ENCODE data around the gene DAZAP2.

The DAZAP2 gene

DNA sequence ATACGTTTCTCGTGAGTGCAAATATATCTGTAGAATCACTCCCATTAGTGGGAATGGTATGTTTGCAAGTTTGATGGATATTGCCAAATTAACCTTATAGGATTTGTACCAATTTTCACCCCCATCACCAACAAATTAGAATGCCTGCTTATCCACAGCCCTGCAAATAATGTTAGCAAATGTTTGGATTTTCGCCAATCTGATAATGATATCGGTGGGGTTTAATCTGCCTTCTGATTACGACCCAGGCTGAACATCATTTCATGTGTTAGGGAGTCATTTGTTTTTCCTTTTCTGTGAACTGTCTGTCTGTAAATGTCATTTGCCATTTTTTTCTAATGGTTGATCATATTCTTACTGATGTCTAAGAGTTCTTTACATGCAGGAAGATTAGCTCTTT, 4.1 kb upstream of the DAZAP2 start:
- POLR2A ChIA-PET: no interaction called here
- Histone ChIP-seq H3K9me3 (ENCODE audit: control insufficient read depth, insufficient read depth, low read depth, low read length) (no peaks in the 10 kb centered on the region), H3K36me3 (ENCODE audit: control insufficient read depth in 2 of 2, insufficient read depth in 1 of 2, low read length in 2 of 2) (no peaks in the 10 kb centered on the region; a peak in 1 of 3 replicates), H3K27ac (ENCODE audit: extremely low read depth, low read depth, low read length) (no peak overlapping the region), H3K4me1 (ENCODE audit: control insufficient read depth, insufficient read depth, low read length) (peaks cover 4% of the 10 kb centered on the region; the same call in 1 of the 2 replicates), H3K4me3 (ENCODE audit: low read depth, low read length) (no peak overlapping the region)
- CTCF ChIA-PET: interaction anchor here (0.6 kb wide), 1 partner anchor 60 kb away, joined by 3 read pairs; no protein-coding TSS in a partner anchor
- TF ChIP-seq ZNF501 (tag by site-specific recombination; IDR thresholded peaks at IDR 0.05): no peak
- TF ChIP-seq, protein P1, sequence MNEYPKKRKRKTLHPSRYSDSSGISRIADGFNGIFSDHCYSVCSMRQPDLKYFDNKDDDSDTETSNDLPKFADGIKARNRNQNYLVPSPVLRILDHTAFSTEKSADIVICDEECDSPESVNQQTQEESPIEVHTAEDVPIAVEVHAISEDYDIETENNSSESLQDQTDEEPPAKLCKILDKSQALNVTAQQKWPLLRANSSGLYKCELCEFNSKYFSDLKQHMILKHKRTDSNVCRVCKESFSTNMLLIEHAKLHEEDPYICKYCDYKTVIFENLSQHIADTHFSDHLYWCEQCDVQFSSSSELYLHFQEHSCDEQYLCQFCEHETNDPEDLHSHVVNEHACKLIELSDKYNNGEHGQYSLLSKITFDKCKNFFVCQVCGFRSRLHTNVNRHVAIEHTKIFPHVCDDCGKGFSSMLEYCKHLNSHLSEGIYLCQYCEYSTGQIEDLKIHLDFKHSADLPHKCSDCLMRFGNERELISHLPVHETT (tag by site-specific recombination; IDR thresholded peaks at IDR 0.05): no peak

DNA sequence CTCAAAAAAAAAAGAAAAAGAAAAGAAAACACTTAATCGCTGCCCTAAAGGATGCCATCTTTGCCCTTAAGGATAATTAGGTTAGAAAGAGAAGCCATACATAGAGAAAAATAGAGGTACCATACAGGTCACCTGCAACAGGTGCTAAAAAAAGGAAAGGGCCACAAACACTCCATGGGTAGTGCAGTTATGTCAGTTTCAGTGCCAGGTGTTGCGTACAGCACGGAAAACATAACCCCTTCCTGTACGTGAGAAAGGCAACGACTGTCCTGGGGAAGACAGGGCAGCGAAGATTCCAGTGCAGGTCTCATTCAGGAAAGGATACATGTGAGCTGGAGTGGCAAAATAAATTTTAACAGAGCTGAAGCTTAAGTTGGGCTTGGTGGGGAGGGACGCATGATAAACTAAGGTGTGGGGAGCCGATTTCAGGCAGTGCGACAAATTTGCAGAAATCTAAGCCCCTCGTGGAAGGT, 553 bp upstream of the DAZAP2 start:
- H3K27ac ChIP-seq (ENCODE audit: extremely low read depth, low read depth, low read length): peak overlapping the region; percentile 53
- H3K4me3 ChIP-seq (ENCODE audit: low read depth, low read length): peak overlapping the region; percentile 48
- POLR2A ChIA-PET: interaction anchor here (0.6 to 1.9 kb wide), 15 partner anchors 8 to 1192 kb away, joined by 3 to 36 read pairs (median 4); partner anchors contain the start of genes CSRNP2, GPD1 and POU6F1
- H3K36me3 ChIP-seq (ENCODE audit: control insufficient read depth in 2 of 2, insufficient read depth in 1 of 2, low read length in 2 of 2): peaks cover 16 to 32% of the 10 kb centered on the region in 2 experiments
- H3K9me3 ChIP-seq (ENCODE audit: control insufficient read depth, insufficient read depth, low read depth, low read length): no peaks in the 10 kb centered on the region
- peaks cover 4% of the 10 kb centered on the region; the same call in 1 of the 2 replicates for H3K4me1 ChIP-seq (ENCODE audit: control insufficient read depth, insufficient read depth, low read length)
- TF ChIP-seq ZNF121 (tag by site-specific recombination; IDR thresholded peaks at IDR 0.05): 0 out of 2 replicates have a peak, but pooled peaks have one; percentile 34
- TF ChIP-seq ZNF2 (tag by site-specific recombination; IDR thresholded peaks at IDR 0.05): 0 out of 2 replicates have a peak, but pooled peaks have one; percentile 68
- TF ChIP-seq, protein P2, sequence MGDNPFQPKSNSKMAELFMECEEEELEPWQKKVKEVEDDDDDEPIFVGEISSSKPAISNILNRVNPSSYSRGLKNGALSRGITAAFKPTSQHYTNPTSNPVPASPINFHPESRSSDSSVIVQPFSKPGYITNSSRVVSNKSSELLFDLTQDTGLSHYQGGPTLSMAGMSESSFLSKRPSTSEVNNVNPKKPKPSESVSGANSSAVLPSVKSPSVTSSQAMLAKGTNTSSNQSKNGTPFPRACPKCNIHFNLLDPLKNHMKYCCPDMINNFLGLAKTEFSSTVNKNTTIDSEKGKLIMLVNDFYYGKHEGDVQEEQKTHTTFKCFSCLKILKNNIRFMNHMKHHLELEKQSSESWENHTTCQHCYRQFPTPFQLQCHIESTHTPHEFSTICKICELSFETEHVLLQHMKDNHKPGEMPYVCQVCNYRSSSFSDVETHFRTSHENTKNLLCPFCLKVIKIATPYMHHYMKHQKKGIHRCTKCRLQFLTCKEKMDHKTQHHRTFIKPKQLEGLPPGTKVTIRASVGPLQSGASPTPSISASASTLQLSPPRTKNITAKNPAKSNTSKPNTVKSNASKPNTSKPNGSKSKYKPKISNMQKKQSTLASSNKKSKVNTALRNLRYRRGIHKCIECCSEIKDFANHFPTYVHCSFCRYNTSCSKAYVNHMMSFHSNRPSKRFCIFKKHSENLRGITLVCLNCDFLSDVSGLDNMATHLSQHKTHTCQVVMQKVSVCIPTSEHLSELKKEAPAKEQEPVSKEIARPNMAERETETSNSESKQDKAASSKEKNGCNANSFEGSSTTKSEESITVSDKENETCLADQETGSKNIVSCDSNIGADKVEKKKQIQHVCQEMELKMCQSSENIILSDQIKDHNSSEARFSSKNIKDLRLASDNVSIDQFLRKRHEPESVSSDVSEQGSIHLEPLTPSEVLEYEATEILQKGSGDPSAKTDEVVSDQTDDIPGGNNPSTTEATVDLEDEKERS (tag by site-specific recombination; IDR thresholded peaks at IDR 0.05): no peak
- no peak for TF ChIP-seq ZNF202 (tag by site-specific recombination; IDR thresholded peaks at IDR 0.05; ENCODE audit: borderline replicate concordance)
- TF ChIP-seq MZF1 (tag by site-specific recombination; IDR thresholded peaks at IDR 0.05; ENCODE audit: borderline replicate concordance): 0 out of 2 replicates have a peak, but pooled peaks have one; percentile 30
- TF ChIP-seq SCRT2 (tag by site-specific recombination; IDR thresholded peaks at IDR 0.05): peak; percentile 98
- no peak for TF ChIP-seq ZNF792 (tag by site-specific recombination; IDR thresholded peaks at IDR 0.05)
- TF ChIP-seq SCRT1 (tag by site-specific recombination; IDR thresholded peaks at IDR 0.05; ENCODE audit: borderline replicate concordance): peak; percentile 95
- CTCF ChIA-PET: interaction anchor here (0.7 to 1.7 kb wide), 6 partner anchors 15 to 917 kb away, joined by 3 to 5 read pairs (median 3); partner anchors contain the start of gene POU6F1

DNA sequence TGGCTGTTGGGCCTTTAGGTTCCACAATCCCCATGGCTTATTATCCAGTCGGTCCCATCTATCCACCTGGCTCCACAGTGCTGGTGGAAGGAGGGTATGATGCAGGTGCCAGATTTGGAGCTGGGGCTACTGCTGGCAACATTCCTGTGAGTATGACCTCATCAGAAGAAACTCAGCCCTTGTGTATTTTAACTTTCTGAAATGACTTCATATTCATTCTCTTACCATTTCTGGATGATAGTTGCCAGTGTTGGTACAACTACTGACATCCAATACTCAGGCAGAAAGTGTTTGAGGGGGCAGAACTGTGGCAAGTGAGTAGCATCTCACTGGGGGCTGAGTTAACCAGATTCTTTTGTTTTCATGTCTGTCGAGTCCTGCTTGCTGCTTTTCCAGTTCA, 2.3 kb downstream of the DAZAP2 start:
- Histone ChIP-seq H3K27ac (ENCODE audit: extremely low read depth, low read depth, low read length) (no peak overlapping the region), H3K36me3 (ENCODE audit: control insufficient read depth in 2 of 2, insufficient read depth in 1 of 2, low read length in 2 of 2) (peaks cover 24 to 54% of the 10 kb centered on the region in 2 experiments), H3K9me3 (ENCODE audit: control insufficient read depth, insufficient read depth, low read depth, low read length) (no peaks in the 10 kb centered on the region), H3K4me1 (ENCODE audit: control insufficient read depth, insufficient read depth, low read length) (no peaks in the 10 kb centered on the region), H3K4me3 (ENCODE audit: low read depth, low read length) (no peak overlapping the region)
- POLR2A ChIA-PET: interaction anchor here (0.5 to 1.8 kb wide), 3 partner anchors 8 to 158 kb away, joined by 3 to 9 read pairs (median 7); partner anchors contain the start of genes CSRNP2 and POU6F1
- CTCF ChIA-PET: interaction anchor here (0.6 to 3.0 kb wide), 3 partner anchors 12 to 586 kb away, joined by 4 to 19 read pairs (median 4); no protein-coding TSS in a partner anchor
- TF ChIP-seq, protein P3, sequence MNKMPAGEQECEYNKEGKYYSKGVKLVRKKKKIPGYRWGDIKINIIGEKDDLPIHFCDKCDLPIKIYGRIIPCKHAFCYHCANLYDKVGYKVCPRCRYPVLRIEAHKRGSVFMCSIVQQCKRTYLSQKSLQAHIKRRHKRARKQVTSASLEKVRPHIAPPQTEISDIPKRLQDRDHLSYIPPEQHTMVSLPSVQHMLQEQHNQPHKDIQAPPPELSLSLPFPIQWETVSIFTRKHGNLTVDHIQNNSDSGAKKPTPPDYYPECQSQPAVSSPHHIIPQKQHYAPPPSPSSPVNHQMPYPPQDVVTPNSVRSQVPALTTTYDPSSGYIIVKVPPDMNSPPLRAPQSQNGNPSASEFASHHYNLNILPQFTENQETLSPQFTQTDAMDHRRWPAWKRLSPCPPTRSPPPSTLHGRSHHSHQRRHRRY (tag by site-specific recombination; IDR thresholded peaks at IDR 0.05): no peak
- TF ChIP-seq ZNF473 (tag by site-specific recombination; IDR thresholded peaks at IDR 0.05) (no peak), IKZF3 (tag by site-specific recombination; IDR thresholded peaks at IDR 0.05) (no peak), WT1 (tag by site-specific recombination; IDR thresholded peaks at IDR 0.05) (no peak), ZNF239 (tag by site-specific recombination; IDR thresholded peaks at IDR 0.05) (no peak), ZNF837 (tag by site-specific recombination; IDR thresholded peaks at IDR 0.05) (no peak), ZBTB48 (tag by site-specific recombination; IDR thresholded peaks at IDR 0.05) (no peak), SP3 (tag by site-specific recombination; IDR thresholded peaks at IDR 0.05) (no peak), ZNF558 (tag by site-specific recombination; IDR thresholded peaks at IDR 0.05) (0 out of 2 replicates have a peak, but pooled peaks have one; percentile 34), ZNF214 (tag by site-specific recombination; IDR thresholded peaks at IDR 0.05; ENCODE audit: borderline replicate concordance) (no peak)
- TF ChIP-seq, protein P4, sequence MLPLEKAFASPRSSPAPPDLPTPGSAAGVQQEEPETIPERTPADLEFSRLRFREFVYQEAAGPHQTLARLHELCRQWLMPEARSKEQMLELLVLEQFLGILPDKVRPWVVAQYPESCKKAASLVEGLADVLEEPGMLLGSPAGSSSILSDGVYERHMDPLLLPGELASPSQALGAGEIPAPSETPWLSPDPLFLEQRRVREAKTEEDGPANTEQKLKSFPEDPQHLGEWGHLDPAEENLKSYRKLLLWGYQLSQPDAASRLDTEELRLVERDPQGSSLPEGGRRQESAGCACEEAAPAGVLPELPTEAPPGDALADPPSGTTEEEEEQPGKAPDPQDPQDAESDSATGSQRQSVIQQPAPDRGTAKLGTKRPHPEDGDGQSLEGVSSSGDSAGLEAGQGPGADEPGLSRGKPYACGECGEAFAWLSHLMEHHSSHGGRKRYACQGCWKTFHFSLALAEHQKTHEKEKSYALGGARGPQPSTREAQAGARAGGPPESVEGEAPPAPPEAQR (tag by site-specific recombination; IDR thresholded peaks at IDR 0.05): no peak
- TF ChIP-seq, protein P5, sequence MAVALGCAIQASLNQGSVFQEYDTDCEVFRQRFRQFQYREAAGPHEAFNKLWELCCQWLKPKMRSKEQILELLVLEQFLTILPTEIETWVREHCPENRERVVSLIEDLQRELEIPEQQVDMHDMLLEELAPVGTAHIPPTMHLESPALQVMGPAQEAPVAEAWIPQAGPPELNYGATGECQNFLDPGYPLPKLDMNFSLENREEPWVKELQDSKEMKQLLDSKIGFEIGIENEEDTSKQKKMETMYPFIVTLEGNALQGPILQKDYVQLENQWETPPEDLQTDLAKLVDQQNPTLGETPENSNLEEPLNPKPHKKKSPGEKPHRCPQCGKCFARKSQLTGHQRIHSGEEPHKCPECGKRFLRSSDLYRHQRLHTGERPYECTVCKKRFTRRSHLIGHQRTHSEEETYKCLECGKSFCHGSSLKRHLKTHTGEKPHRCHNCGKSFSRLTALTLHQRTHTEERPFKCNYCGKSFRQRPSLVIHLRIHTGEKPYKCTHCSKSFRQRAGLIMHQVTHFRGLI (tag by site-specific recombination; IDR thresholded peaks at IDR 0.05): no peak

Data from HEK293 (cell line).